T-helper 2 cell (primary cell): ENCODE data around the gene EEF1AKMT4.

Experiments
- DNase-seq, 5 experiments: peaks; one replicate each; pipeline versions ENCODE4 v3.0.0 to v3.0.0-alpha.2; 2012 to 2022

The EEF1AKMT4 gene

GRCh38 chr3:184300378-184300720 lies 50.9 kb downstream of the EEF1AKMT4 start:
- no peak for DNase-seq

- peak in 1 of 5 experiments; percentile 11 for DNase-seq
Observed at GRCh38 chr3:184305577-184305976, 56.1 kb downstream of the EEF1AKMT4 start.

GRCh38 chr3:184306341-184306972 lies 57.0 kb downstream of the EEF1AKMT4 start:
- no peak for DNase-seq

- no peak for DNase-seq
Observed at GRCh38 chr3:184307915-184308314, 58.4 kb downstream of the EEF1AKMT4 start.
